ENCODE data around the gene JARID2.

- TF ChIP-seq CTCF (IDR thresholded peaks at IDR 0.05) (no peak), POLR2A (IDR thresholded peaks at IDR 0.05) (no peak)
These were observed 99.0 kb downstream of the JARID2 start for GRCh38 chr6:15344831-15345230.
